Stomach smooth muscle (tissue), 2 donors: ENCODE results near the gene DGCR8.

Source experiments
- H3K27ac ChIP-seq: one replicate; pipeline ENCODE4 v1.7.0; 2013; ENCODE audit warnings: mild to moderate bottlenecking, low read length, inconsistent platforms
- H3K27me3 ChIP-seq, 2 donors: one replicate each; pipeline ENCODE4 v1.7.0; 2013; ENCODE audit warnings: low read length in 2 of 2; ENCODE audit not compliant: insufficient read depth in 2 of 2, control insufficient read depth in 1 of 2
- H3K36me3 ChIP-seq, 2 donors: one replicate each; pipeline ENCODE4 v1.7.0; 2013; ENCODE audit warnings: low read length in 2 of 2; ENCODE audit not compliant: control insufficient read depth in 2 of 2, insufficient read depth in 2 of 2
- H3K4me1 ChIP-seq: one replicate; pipeline ENCODE4 v1.7.0; 2013; ENCODE audit warnings: low read length; ENCODE audit not compliant: control insufficient read depth, insufficient read depth
- H3K4me3 ChIP-seq, 2 donors: one replicate each; pipeline ENCODE4 v1.7.0; 2013; ENCODE audit warnings: low read length in 2 of 2
- H3K9ac ChIP-seq, 2 donors: one replicate each; pipeline ENCODE4 v1.7.0; 2013; ENCODE audit warnings: low read length in 2 of 2, mild to moderate bottlenecking in 1 of 2
- H3K9me3 ChIP-seq, 2 donors: one replicate each; pipeline ENCODE4 v1.7.0; 2013; ENCODE audit warnings: low read length in 2 of 2; ENCODE audit not compliant: control insufficient read depth in 2 of 2
- donor health status: healthy.
- donor health status: Pancreatic carcinoma.

The DGCR8 gene

DNA sequence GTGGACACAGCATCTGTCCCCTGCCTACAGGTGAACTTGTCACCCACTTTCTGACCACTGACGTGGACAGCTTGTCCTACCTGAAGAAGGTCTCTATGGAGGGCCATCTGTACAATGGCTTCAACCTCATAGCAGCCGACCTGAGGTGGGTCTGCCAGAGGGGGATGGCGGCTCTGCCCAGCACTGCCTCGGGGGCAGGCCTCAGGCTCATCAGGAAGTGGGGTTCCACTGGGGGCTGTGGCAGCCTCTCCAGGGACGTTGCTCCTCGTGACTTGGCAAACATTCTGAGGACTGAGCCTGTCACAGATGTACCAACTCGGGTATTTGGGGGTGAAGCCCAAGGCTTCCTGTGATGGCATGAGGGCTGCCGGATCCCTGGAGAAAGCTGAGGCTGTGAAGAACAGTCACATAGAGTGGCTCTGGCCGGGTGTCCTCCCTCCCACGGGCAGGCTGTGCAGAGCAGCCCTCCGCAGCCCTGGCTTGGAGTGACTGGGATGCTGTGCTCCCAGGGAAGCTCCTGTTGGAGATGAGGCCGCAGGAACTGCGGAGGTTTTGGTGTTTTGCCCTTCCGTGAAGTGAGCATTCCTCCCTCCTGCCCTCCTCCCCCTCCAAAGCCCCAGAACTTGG, 26.5 kb upstream of the DGCR8 start:
- no peak overlapping the region for H3K27ac ChIP-seq
- no peak overlapping the region for H3K4me3 ChIP-seq
- H3K36me3 ChIP-seq: peaks cover 19 to 31% of the 10 kb centered on the region in 2 donors
- H3K4me1 ChIP-seq: no peaks in the 10 kb centered on the region
- H3K27me3 ChIP-seq: no peaks in the 10 kb centered on the region
- H3K9me3 ChIP-seq: no peaks in the 10 kb centered on the region
- H3K9ac ChIP-seq: no peak overlapping the region

DNA sequence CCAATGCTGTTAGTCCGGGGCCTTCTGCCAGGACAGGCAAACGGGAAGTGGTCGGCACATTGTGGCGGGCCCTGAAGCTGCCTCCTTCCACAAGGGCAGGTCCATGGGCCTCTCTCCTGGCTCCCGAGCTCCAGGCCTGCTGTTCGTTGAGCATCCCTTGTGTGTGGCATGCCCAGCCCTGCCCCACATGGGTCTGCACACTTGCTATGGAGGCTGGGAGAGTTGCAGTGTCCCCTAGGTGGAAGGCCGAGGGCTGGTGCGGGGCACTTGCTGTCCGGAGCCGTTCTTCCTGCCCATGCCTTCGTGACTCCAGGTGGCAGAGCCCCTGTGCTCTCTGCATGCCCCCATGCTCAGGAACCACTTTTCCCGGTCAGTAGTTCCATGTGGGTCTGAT, 26.0 kb upstream of the DGCR8 start:
- no peaks in the 10 kb centered on the region for H3K9me3 ChIP-seq
- H3K4me3 ChIP-seq: no peak overlapping the region
- no peak overlapping the region for H3K27ac ChIP-seq
- H3K36me3 ChIP-seq: peaks cover 19 to 34% of the 10 kb centered on the region in 2 donors
- no peak overlapping the region for H3K9ac ChIP-seq
- no peaks in the 10 kb centered on the region for H3K4me1 ChIP-seq
- H3K27me3 ChIP-seq: no peaks in the 10 kb centered on the region

DNA sequence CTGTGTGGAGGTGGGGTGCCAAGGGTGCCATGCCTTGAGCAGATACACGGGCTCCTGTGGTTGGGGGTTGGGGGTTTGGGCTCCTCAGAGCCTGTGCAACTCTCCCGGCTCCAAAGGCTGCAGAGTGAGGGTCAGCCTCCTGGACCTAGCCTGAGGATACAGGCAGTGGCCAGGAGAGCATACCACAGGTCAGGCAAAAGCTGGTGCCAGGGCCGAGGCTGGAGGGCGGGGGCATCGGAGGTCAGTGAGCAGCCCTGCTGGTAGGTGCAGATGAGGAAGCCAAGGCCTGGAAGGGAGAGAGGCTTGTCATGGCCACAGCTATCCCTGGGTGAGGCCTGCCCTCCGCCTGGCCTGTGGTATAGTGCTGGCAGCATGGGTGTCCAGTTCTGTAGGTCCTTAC, 25.6 kb upstream of the DGCR8 start:
- H3K4me3 ChIP-seq: no peak overlapping the region

DNA sequence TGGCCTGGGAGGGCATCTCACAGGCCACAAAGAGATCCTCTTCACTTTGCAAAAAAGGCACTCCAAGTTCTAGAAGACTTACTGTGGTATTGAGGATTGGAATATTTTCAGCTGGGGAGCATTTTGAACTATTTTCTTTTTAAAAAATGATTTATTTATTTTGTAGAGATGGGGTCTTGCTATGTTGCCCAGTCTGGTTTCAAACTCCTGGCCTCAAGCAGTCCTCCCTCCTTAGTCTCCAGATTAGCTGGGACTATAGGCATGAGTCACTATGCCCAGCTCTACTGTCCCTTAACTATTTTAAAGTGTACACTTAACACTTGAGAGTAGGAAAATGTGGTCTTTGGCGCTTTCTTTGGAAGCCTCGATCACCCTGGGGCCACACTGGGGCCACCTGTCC, 24.9 kb upstream of the DGCR8 start:
- H3K36me3 ChIP-seq: peaks cover 19 to 35% of the 10 kb centered on the region in 2 donors
- H3K4me1 ChIP-seq: no peaks in the 10 kb centered on the region
- no peak overlapping the region for H3K27ac ChIP-seq
- no peaks in the 10 kb centered on the region for H3K27me3 ChIP-seq
- H3K9ac ChIP-seq: no peak overlapping the region
- no peak overlapping the region for H3K4me3 ChIP-seq
- H3K9me3 ChIP-seq: no peaks in the 10 kb centered on the region

More for the DNA sequence above, 25.6 kb upstream of the DGCR8 start:
- Histone ChIP-seq H3K27ac (no peak overlapping the region), H3K4me1 (no peaks in the 10 kb centered on the region), H3K36me3 (peaks cover 19 to 35% of the 10 kb centered on the region in 2 donors), H3K9me3 (no peaks in the 10 kb centered on the region), H3K27me3 (no peaks in the 10 kb centered on the region), H3K9ac (no peak overlapping the region)

DNA sequence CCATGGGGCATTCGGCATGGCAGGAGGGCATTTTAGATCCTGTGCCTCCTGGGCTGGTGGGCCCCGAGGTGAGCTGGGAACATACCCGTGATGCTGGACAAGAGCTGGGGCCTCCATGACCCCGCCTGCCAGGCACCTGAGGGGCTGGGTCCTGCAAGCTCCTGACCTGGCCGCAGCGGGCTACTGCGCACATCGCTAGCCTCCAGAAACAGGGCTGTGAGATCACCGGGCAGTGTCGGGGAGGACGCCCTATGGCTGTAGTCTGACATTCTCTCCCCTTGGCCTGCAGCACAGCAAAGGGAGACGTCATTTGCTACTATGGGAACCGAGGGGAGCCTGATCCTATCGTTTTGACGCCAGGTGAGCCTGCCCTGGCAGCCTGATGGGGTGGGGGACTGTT, 24.4 kb upstream of the DGCR8 start:
- Histone ChIP-seq H3K27me3 (no peaks in the 10 kb centered on the region), H3K4me1 (no peaks in the 10 kb centered on the region), H3K36me3 (peaks cover 19 to 35% of the 10 kb centered on the region in 2 donors), H3K27ac (no peak overlapping the region), H3K9ac (no peak overlapping the region), H3K9me3 (no peaks in the 10 kb centered on the region), H3K4me3 (no peak overlapping the region)

DNA sequence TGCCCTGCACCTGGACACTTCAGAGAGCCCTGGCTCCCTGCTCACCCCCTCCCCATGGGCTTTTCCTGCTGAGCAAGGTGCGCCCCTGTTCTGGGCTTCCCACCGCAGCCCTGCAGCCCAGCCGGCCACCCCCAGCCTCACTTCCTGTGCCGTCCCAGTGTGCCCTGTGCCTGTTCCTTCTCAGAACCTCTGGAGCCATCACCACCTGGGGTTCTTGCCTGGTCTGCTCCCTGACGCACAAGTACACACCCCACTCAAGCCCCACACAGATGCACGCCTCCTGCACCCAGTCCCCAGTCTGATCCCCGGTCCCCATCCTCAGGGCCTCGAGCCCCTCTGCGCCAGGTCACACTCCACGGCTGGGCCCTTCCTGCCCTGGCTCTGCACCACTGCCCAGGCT, 23.9 kb upstream of the DGCR8 start:
- no peak overlapping the region for H3K4me3 ChIP-seq
- peaks cover 19 to 38% of the 10 kb centered on the region in 2 donors for H3K36me3 ChIP-seq
- H3K27ac ChIP-seq: no peak overlapping the region
- no peaks in the 10 kb centered on the region for H3K27me3 ChIP-seq
- no peak overlapping the region for H3K9ac ChIP-seq
- H3K9me3 ChIP-seq: no peaks in the 10 kb centered on the region
- no peaks in the 10 kb centered on the region for H3K4me1 ChIP-seq

DNA sequence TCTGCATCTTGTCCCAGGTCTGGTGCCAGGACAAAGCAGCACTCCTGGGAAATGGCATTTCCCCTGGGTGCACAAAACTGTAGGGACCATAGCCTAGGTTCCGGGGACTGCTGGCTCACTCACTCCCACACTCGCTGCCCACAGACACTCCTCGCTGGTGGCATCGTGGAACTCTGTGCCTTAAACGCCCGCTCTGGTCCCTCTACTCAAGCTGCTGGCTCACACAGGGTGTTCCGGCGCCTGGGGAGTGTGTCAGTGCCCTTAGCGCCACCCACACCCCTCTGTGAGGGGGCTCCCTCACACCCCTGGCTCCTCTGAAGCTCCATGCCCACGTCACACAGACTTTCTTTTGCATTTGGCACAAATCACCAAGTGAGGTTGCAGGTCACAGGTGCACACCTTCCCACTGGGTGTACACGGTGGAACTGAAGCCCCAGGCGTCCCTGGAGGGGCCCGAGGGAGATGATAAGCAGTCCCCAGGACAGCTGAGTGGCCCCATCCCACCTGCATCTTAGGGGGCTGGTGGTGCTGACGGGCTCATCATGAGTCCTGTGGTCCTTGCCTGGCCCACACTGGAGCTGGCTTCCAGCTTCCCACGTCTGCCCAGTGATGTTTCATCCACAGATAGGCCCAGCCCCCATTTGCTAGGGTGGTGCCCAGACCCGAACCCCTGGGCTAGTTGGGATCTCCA, 23.2 kb upstream of the DGCR8 start:
- H3K4me3 ChIP-seq: no peak overlapping the region
- no peak overlapping the region for H3K9ac ChIP-seq
- H3K9me3 ChIP-seq: no peaks in the 10 kb centered on the region
- no peaks in the 10 kb centered on the region for H3K4me1 ChIP-seq
- peaks cover 19 to 44% of the 10 kb centered on the region in 2 donors for H3K36me3 ChIP-seq
- no peaks in the 10 kb centered on the region for H3K27me3 ChIP-seq
- H3K27ac ChIP-seq: no peak overlapping the region

DNA sequence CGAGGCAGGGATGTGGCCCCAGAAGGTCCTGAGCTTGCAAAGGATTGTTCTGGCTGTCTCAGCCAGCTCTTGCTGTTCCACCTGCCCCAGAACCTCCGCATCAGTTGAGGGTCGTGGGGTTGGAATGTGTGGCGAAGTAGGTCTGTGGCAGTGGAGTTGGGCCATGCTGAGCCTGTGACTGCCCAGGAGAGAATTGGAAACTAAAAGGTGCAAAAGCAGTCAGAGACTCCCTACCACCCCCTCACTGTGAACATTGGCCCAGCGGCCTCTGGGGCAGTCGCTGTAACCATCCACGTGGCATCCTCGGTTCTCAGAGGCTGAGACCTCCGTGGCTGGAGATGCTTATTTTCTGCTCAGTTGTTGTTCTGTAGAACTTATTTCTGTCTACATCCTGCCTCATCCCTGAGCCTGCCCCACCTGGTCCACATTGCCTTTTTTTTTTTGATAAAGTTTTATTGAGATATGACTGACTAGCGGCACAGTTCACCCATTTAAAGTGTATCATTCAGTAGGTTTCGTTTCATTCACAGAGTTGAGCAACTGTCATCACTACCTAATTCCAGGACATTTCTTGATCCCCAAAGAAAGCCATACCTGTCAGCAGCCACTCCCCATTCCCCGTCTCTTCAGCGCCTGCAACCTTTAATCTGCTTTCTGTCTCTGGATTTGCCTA, 22.3 kb upstream of the DGCR8 start:
- Histone ChIP-seq H3K4me3 (no peak overlapping the region), H3K27ac (no peak overlapping the region), H3K27me3 (no peaks in the 10 kb centered on the region), H3K9ac (no peak overlapping the region), H3K9me3 (no peaks in the 10 kb centered on the region), H3K4me1 (no peaks in the 10 kb centered on the region), H3K36me3 (peaks cover 19 to 38% of the 10 kb centered on the region in 2 donors)

DNA sequence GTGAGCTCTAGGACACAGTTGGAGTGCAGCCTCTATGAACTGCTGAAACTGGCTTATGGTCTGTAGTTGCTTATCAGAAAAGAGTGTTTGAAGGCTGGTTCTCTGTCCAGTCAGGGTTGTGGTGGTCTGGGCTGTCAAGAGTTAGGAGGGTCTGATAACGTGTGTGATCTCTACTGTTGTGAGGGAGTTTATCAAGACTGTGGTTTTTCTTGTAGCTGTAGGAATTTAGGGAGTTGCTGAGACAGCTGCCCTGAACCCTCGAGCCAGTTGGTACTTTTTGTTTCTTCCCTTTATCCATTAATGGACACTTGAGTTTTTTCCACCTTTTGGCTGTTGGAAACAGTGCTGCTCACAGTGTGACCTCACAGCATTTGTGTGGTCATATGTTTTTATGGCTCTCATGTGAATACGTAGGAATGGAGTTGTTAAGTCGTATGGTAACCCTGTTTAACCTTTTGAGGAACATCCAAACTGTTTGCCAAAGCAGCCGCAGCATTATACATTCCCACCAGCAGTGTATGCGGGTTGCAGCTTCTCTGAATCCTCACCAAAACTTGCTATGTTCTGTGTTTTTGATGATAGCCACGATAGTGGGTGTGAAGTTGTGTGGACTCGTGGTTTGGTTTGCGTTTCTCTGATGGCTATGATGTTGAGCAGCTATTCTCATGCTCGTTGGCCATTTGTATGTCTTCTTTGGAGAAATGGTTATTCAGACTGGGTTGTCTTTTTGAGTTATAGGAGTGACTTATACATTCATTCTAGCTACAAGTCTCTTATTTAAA, 20.9 kb upstream of the DGCR8 start:
- Histone ChIP-seq H3K27me3 (no peaks in the 10 kb centered on the region), H3K9ac (no peak overlapping the region), H3K4me1 (no peaks in the 10 kb centered on the region), H3K36me3 (peaks cover 13 to 32% of the 10 kb centered on the region in 2 donors), H3K27ac (no peak overlapping the region), H3K9me3 (no peaks in the 10 kb centered on the region), H3K4me3 (no peak overlapping the region)

DNA sequence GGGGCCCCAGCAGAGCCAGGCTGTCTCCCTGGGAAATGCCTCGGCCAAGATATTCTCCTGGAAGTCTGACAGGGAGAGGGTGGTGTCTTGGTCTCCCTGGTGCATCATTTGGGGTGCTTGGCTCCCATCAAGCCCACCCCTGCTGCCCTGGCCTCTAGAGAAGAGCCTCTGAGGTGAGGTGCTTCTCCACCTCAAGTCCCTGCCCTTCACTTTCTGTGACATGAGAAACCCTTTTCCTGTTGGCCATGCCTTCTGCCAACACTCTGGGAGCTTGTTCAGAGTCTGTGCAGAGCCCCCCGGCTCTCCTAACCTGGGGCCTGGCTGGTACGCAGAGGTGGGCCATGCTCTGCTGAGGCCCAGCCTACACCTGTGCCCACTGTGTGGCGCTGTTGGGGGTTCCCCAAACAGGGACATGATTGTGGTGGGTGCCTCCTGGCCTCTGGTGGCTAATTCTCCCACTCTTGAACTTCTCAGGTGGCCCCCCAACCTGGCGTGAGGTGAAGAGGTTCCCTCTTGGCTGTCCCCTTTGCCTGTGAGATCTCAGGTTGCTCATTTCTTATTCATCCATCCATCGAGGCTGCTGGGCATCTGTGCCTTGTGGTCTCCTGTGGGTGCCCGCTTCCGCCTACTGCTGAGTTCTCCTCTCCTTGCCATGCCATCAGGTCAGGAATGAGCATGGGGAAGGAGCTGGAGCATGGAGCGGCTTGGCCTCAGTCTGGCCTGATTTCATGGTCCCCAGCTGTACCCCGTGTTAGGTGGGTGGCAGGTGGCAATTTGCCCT, 19.2 kb upstream of the DGCR8 start:
- H3K4me1 ChIP-seq: no peaks in the 10 kb centered on the region
- H3K36me3 ChIP-seq: peaks cover 10 to 37% of the 10 kb centered on the region in 2 donors
- no peaks in the 10 kb centered on the region for H3K27me3 ChIP-seq
- no peak overlapping the region for H3K9ac ChIP-seq
- no peak overlapping the region for H3K4me3 ChIP-seq
- no peak overlapping the region for H3K27ac ChIP-seq
- no peaks in the 10 kb centered on the region for H3K9me3 ChIP-seq
